H1 (cell line): Measurements from ENCODE around the gene SMYD3. TPM values are rescaled to one million over a fixed set of nuclear protein-coding genes. Genes with fewer than 3 reads are reported as not detected.

Experiments used
- CTCF ChIA-PET: fragments of 300-600 bp; sonication (Branson Sonifier 250); formaldehyde crosslinking; loops from one replicate; lab custom pipeline; 2021; ENCODE audit not compliant: partially characterized antibody; lab: Charles Lee
- POLR2A ChIA-PET: fragments of 300-600 bp; sonication (Branson Sonifier 250); formaldehyde crosslinking; loops from one replicate; lab custom pipeline; 2021; ENCODE audit warnings: inconsistent platforms; ENCODE audit not compliant: partially characterized antibody; lab: Charles Lee
- DNase-seq, 2 experiments: peaks; one replicate each; pipeline versions ENCODE4 v3.0.0 to v3.0.0-alpha.2; 2010 to 2022; ENCODE audit warnings: low spot score in 2 of 2, low read depth in 1 of 2, mixed read lengths in 1 of 2
- FAIRE-seq: peaks from 2 replicates; lab custom pipeline; 2011; peaks lifted over from hg19 to GRCh38; lab: Jason Lieb, UNC
- H2AFZ ChIP-seq: 2 replicates; pipeline ENCODE4 v1.8.1; 2012; ENCODE audit warnings: low read length, inconsistent platforms
- H2AK5ac ChIP-seq: 2 replicates; pipeline ENCODE4 v1.6.1; 2013; ENCODE audit warnings: low read depth, low read length
- H2BK120ac ChIP-seq: replicated peaks from 2 replicates; pipeline ENCODE3; 2013; ENCODE audit warnings: low read depth, low read length, inconsistent platforms
- H2BK12ac ChIP-seq: 2 replicates; pipeline ENCODE4 v1.6.1; 2013; ENCODE audit warnings: low read depth, low read length
- H2BK15ac ChIP-seq: 2 replicates; pipeline ENCODE4 v1.6.1; 2013; ENCODE audit warnings: low read length
- H2BK20ac ChIP-seq: 2 replicates; pipeline ENCODE4 v1.6.1; 2013; ENCODE audit warnings: low read length
- H2BK5ac ChIP-seq: 2 replicates; pipeline ENCODE4 v1.6.1; 2013; ENCODE audit warnings: low read depth, low read length
- H3K14ac ChIP-seq: 2 replicates; pipeline ENCODE4 v1.6.1; 2013; ENCODE audit warnings: inconsistent platforms; ENCODE audit not compliant: insufficient read length
- H3K18ac ChIP-seq: 2 replicates; pipeline ENCODE4 v1.6.1; 2013; ENCODE audit warnings: low read length; ENCODE audit errors: extremely low read depth
- H3K23ac ChIP-seq: 2 replicates; pipeline ENCODE4 v1.6.1; 2013; ENCODE audit warnings: inconsistent platforms; ENCODE audit not compliant: insufficient read length
- H3K23me2 ChIP-seq: 2 replicates; pipeline ENCODE4 v1.6.1; 2013; ENCODE audit warnings: low read depth, low read length
- H3K27ac ChIP-seq: 2 replicates; pipeline ENCODE4 v1.6.1; 2011; ENCODE audit warnings: low read depth, low read length, inconsistent platforms
- H3K27me3 ChIP-seq, 4 experiments: replicated peaks in 1 of 4; 1 replicate in 1 of 4; 2 replicates in 3 of 4; pipeline versions ENCODE4 v1.6.1 to v1.8.1; 2011 to 2013; ENCODE audit warnings: low read length in 3 of 4, mild to moderate bottlenecking in 3 of 4, inconsistent platforms in 2 of 4, mixed read lengths in 2 of 4, moderate library complexity in 1 of 4; ENCODE audit not compliant: control insufficient read depth in 3 of 4, insufficient read depth in 3 of 4; ENCODE audit errors: extremely low read depth in 1 of 4
- H3K36me3 ChIP-seq, 4 experiments: 2 replicates each; pipeline versions ENCODE4 v1.6.1 to v1.8.1; 2011 to 2013; ENCODE audit warnings: mild to moderate bottlenecking in 4 of 4, low read length in 3 of 4, moderate library complexity in 2 of 4, control low read depth in 1 of 4, inconsistent platforms in 1 of 4; ENCODE audit not compliant: insufficient read depth in 4 of 4, control insufficient read depth in 2 of 4
- H3K4ac ChIP-seq: replicated peaks from 2 replicates; pipeline ENCODE3; 2013; ENCODE audit warnings: low read length, low read depth, mixed read lengths, inconsistent platforms; ENCODE audit not compliant: insufficient read length
- H3K4me1 ChIP-seq, 4 experiments: replicated peaks in 1 of 4; 1 replicate in 1 of 4; 2 replicates in 3 of 4; pipeline versions ENCODE4 v1.6.1 to v1.8.1; 2011 to 2013; ENCODE audit warnings: low read length in 3 of 4, inconsistent platforms in 2 of 4, mixed read lengths in 1 of 4; ENCODE audit not compliant: insufficient read depth in 4 of 4, control insufficient read depth in 3 of 4
- H3K4me2 ChIP-seq, 2 experiments: 2 replicates each; pipeline versions ENCODE4 v1.6.1 to v1.8.1; 2011 to 2013; ENCODE audit warnings: low read depth in 2 of 2, low read length in 2 of 2, control low read depth in 1 of 2, inconsistent platforms in 1 of 2, mild to moderate bottlenecking in 1 of 2; ENCODE audit not compliant: insufficient read depth in 1 of 2
- H3K4me3 ChIP-seq, 4 experiments: fragments of 200-600, 300-600 bp in 1 of 4; sonication (generic), shearing (Covaris generic), sonication (Bioruptor Twin) in 1 of 4; 2 replicates each; pipeline versions ENCODE4 v1.5.1 to v1.8.1; 2011 to 2016; ENCODE audit warnings: low read length in 4 of 4, low read depth in 3 of 4, control low read depth in 2 of 4, inconsistent platforms in 2 of 4, mild to moderate bottlenecking in 2 of 4, mixed read lengths in 1 of 4, moderate library complexity in 1 of 4; ENCODE audit not compliant: insufficient read depth in 2 of 4; ENCODE audit errors: extremely low read depth in 1 of 4
- H3K56ac ChIP-seq: replicated peaks from 2 replicates; pipeline ENCODE3; 2013; ENCODE audit warnings: low read depth, mild to moderate bottlenecking, mixed read lengths, low read length, inconsistent platforms; ENCODE audit not compliant: insufficient read length
- H3K79me1 ChIP-seq: 2 replicates; pipeline ENCODE4 v1.6.1; 2013; ENCODE audit warnings: low read depth, low read length, control low read depth
- H3K79me2 ChIP-seq, 2 experiments: 2 replicates each; pipeline versions ENCODE4 v1.6.1 to v1.8.1; 2012 to 2013; ENCODE audit warnings: low read length in 2 of 2, mild to moderate bottlenecking in 2 of 2, inconsistent platforms in 1 of 2; ENCODE audit not compliant: insufficient read depth in 2 of 2, control insufficient read depth in 1 of 2
- H3K9ac ChIP-seq, 4 experiments: replicated peaks in 1 of 4; 1 replicate in 1 of 4; 2 replicates in 3 of 4; pipeline versions ENCODE4 v1.6.1 to v1.8.1; 2011 to 2013; ENCODE audit warnings: low read depth in 3 of 4, low read length in 3 of 4, control low read depth in 2 of 4, mild to moderate bottlenecking in 2 of 4, moderate library complexity in 2 of 4, inconsistent platforms in 1 of 4; ENCODE audit errors: extremely low read depth in 1 of 4
- H3K9me3 ChIP-seq, 2 experiments: 2 replicates each; pipeline versions ENCODE4 v1.6.1 to v1.8.1; 2012 to 2013; ENCODE audit warnings: mild to moderate bottlenecking in 2 of 2, moderate library complexity in 2 of 2, control low read depth in 1 of 2, inconsistent platforms in 1 of 2, low read depth in 1 of 2, low read length in 1 of 2, mixed read lengths in 1 of 2; ENCODE audit not compliant: insufficient read depth in 2 of 2
- H4K20me1 ChIP-seq, 2 experiments: replicated peaks in 1 of 2; 2 replicates each; pipeline versions ENCODE3 to v1.8.1; 2011 to 2013; ENCODE audit warnings: inconsistent platforms in 2 of 2, low read length in 2 of 2, mild to moderate bottlenecking in 1 of 2; ENCODE audit not compliant: insufficient read depth in 2 of 2, control insufficient read depth in 1 of 2
- H4K5ac ChIP-seq: 2 replicates; pipeline ENCODE4 v1.6.1; 2013; ENCODE audit warnings: low read length, low read depth, mixed read lengths, inconsistent platforms; ENCODE audit not compliant: insufficient read length
- H4K8ac ChIP-seq: 2 replicates; pipeline ENCODE4 v1.8.0; 2013; ENCODE audit warnings: mild to moderate bottlenecking, moderate library complexity, low read length, inconsistent platforms; ENCODE audit not compliant: insufficient read depth; ENCODE audit errors: extremely low read depth
- H4K91ac ChIP-seq: replicated peaks from 2 replicates; pipeline ENCODE3; 2013; ENCODE audit warnings: low read length, mixed read lengths, inconsistent platforms; ENCODE audit not compliant: insufficient read length
- EGR1 ChIP-seq: IDR thresholded peaks from 2 replicates; pipeline ENCODE4 v1.6.1; 2011; ENCODE audit warnings: low read depth, low read length, borderline replicate concordance
- GABPA ChIP-seq: IDR thresholded peaks from 2 replicates; pipeline ENCODE4 v1.6.1; 2011; ENCODE audit warnings: mild to moderate bottlenecking, low read length, moderate library complexity, borderline replicate concordance; ENCODE audit not compliant: insufficient read depth
- POLR2A ChIP-seq, 2 experiments: IDR thresholded peaks; 1 replicate in 1 of 2; 2 replicates in 1 of 2; pipeline ENCODE4 v1.6.1; 2011; ENCODE audit warnings: low read depth in 2 of 2, low read length in 2 of 2, mild to moderate bottlenecking in 2 of 2; ENCODE audit errors: control extremely low read depth in 1 of 2
- SRF ChIP-seq: IDR thresholded peaks from 2 replicates; pipeline ENCODE4 v1.6.1; 2011; ENCODE audit warnings: mild to moderate bottlenecking, low read depth, low read length, moderate library complexity
- WGBS, 2 experiments: shearing (Covaris generic) in 1 of 2; methylation state at CpG; one replicate each; pipeline versions ENCODE4 v1.1.6 to v1.1.7; 2013 to 2015; ENCODE audit warnings: low lambda C conversion rate in 2 of 2, mixed read lengths in 2 of 2, inconsistent platforms in 1 of 2, low coverage in 1 of 2, missing lambda C conversion rate in 1 of 2; ENCODE audit not compliant: insufficient replicate concordance in 2 of 2, insufficient coverage in 1 of 2, insufficient read length in 1 of 2; ENCODE audit errors: extremely low coverage in 1 of 2, missing lambda C conversion rate in 1 of 2; 5-methylcytosine and 5-hydroxymethylcytosine counted together
- polyA plus RNA-seq, 7 experiments: library from polyadenylated mRNA; depleted of rRNA in 3 of 7; stranded (reverse) in 5 of 7; unstranded in 2 of 7; fragments of >200 nt in 5 of 7; fragments of 200-250 nt in 2 of 7; gene quantifications; 1 replicate in 5 of 7; 2 replicates in 1 of 7; 4 replicates in 1 of 7; pipeline versions ENCODE4 v1.2.1 to v1.2.3, GENCODE V29; 2011 to 2013; ENCODE audit warnings: missing spikeins in 2 of 7, mixed read lengths in 2 of 7
- total RNA-seq: library from RNA; stranded (reverse); fragmentation: NEBNext Ultra II Directional; extraction: Animal tissue kit (Norgen Biotek cat#: 25700); gene quantifications from 2 replicates; pipeline ENCODE4 v1.2.1, GENCODE V29; 2021

Gene SMYD3
- total and polyA plus RNA-seq, 2 of the 8 experiments (the other 6 are each of a cell fraction or from before 2014, with no cell fraction given), result 17.3 to 25.4 TPM

- no peak overlapping the region for H2AFZ ChIP-seq
- DNase-seq (peak in 1 of 2 experiments; percentile 24), FAIRE-seq (no peak)
- H3K79me2 ChIP-seq, result no peaks in the 10 kb centered on the region
- H3K4me1 ChIP-seq, result peaks cover 0 to 7% (median 3%) of the 10 kb centered on the region in 4 experiments; a peak in 4 of 7 replicates
- H3K4ac ChIP-seq, result no peak overlapping the region
- no peak overlapping the region for H4K5ac ChIP-seq
- no peaks in the 10 kb centered on the region for H3K27me3 ChIP-seq
- H3K9ac ChIP-seq, result no peak overlapping the region
- no peak overlapping the region for H2BK20ac ChIP-seq
- ChIA-PET POLR2A (interaction anchor here (0.6 to 1.4 kb wide), 2 partner anchors 10 to 144 kb away, joined by 3 read pairs; no protein-coding TSS in a partner anchor), CTCF (interaction anchor here (1.1 kb wide), 1 partner anchor 13 kb away, joined by 3 read pairs; no protein-coding TSS in a partner anchor)
- H2BK5ac ChIP-seq, result no peak overlapping the region
- no peaks in the 10 kb centered on the region for H3K79me1 ChIP-seq
- H3K4me2 ChIP-seq, result no peak overlapping the region
- no peaks in the 10 kb centered on the region for H3K36me3 ChIP-seq
- H4K8ac ChIP-seq, result no peak overlapping the region
- H3K9me3 ChIP-seq, result no peaks in the 10 kb centered on the region
- no peak overlapping the region for H3K56ac ChIP-seq
- H3K27ac ChIP-seq, result no peak overlapping the region
- H3K14ac ChIP-seq, result no peak overlapping the region
- no peak overlapping the region for H2BK15ac ChIP-seq
- H4K20me1 ChIP-seq, result no peaks in the 10 kb centered on the region
- TF ChIP-seq SRF (no peak), GABPA (no peak), EGR1 (no peak), POLR2A (IDR thresholded peaks at IDR 0.05; ENCODE audit: control extremely low read depth in 1 of 2, low read depth in 2 of 2, low read length in 2 of 2) (no peak)
- H3K4me3 ChIP-seq, result no peak overlapping the region
- H2AK5ac ChIP-seq, result no peak overlapping the region
- H4K91ac ChIP-seq, result no peak overlapping the region
- WGBS, 2 experiments, result 90% methylated on average over 7 of the region's 7 CpGs; no CpG with 5 or more reads in 1 of the 2 experiments
- no peak overlapping the region for H2BK120ac ChIP-seq
- H2BK12ac ChIP-seq, result no peak overlapping the region
- no peak overlapping the region for H3K23ac ChIP-seq
- no peaks in the 10 kb centered on the region for H3K23me2 ChIP-seq
- no peak overlapping the region for H3K18ac ChIP-seq
Observed at GRCh38 chr1:245807954-245808719, 698.9 kb downstream of the SMYD3 start.
